NCI-H1105 treated with DMSO at 0.1 percent for 48 hours (cell line): ENCODE data around the gene PHF20.
"Not testable (repeated sequence)": the region's sequence is repeated elsewhere in the genome, so short reads cannot be mapped to it uniquely, and the experiment has no call there.

ENCODE experiments used
- DNase-seq: peaks from one replicate; lab custom pipeline; 2025; lab: John Stamatoyannopoulos, UW

Gene PHF20

GRCh38 chr20:35776513-35777101 is 4.8 kb downstream of the PHF20 start:
- DNase-seq: peak; percentile 63

- not testable (repeated sequence) for DNase-seq
Measured at GRCh38 chr20:35783811-35784210, 12.0 kb downstream of the PHF20 start.

- DNase-seq: not testable (repeated sequence)
Measured at GRCh38 chr20:35785541-35785940, 13.7 kb downstream of the PHF20 start.

- no peak for DNase-seq
Measured at GRCh38 chr20:35788796-35789195, 17.0 kb downstream of the PHF20 start.

- no peak for DNase-seq
Measured at GRCh38 chr20:35791097-35791496, 19.3 kb downstream of the PHF20 start.

GRCh38 chr20:35791821-35792220 is 20.0 kb downstream of the PHF20 start:
- DNase-seq: no peak

- DNase-seq: no peak
Measured at GRCh38 chr20:35792740-35793139, 20.9 kb downstream of the PHF20 start.

- no peak for DNase-seq
Measured at GRCh38 chr20:35796571-35796970, 24.8 kb downstream of the PHF20 start.

- DNase-seq: no peak
Measured at GRCh38 chr20:35801865-35802264, 30.1 kb downstream of the PHF20 start.

- no peak for DNase-seq
Measured at GRCh38 chr20:35806075-35806474, 34.3 kb downstream of the PHF20 start.

GRCh38 chr20:35807877-35808276 is 36.1 kb downstream of the PHF20 start:
- no peak for DNase-seq

GRCh38 chr20:35820715-35821114 is 48.9 kb downstream of the PHF20 start:
- no peak for DNase-seq

- no peak for DNase-seq
Measured at GRCh38 chr20:35821807-35822242, 50.0 kb downstream of the PHF20 start.

GRCh38 chr20:35823147-35823546 is 51.3 kb downstream of the PHF20 start:
- no peak for DNase-seq

- no peak for DNase-seq
Measured at GRCh38 chr20:35823937-35824336, 52.1 kb downstream of the PHF20 start.

GRCh38 chr20:35826397-35826998 is 54.7 kb downstream of the PHF20 start:
- DNase-seq: no peak

GRCh38 chr20:35828434-35828833 is 56.6 kb downstream of the PHF20 start:
- no peak for DNase-seq

GRCh38 chr20:35828916-35829315 is 57.1 kb downstream of the PHF20 start:
- DNase-seq: no peak

GRCh38 chr20:35830264-35830663 is 58.4 kb downstream of the PHF20 start:
- DNase-seq: no peak

- no peak for DNase-seq
Measured at GRCh38 chr20:35831029-35831428, 59.2 kb downstream of the PHF20 start.

GRCh38 chr20:35831971-35832370 is 60.2 kb downstream of the PHF20 start:
- no peak for DNase-seq

GRCh38 chr20:35833241-35833640 is 61.4 kb downstream of the PHF20 start:
- DNase-seq: no peak

GRCh38 chr20:35837577-35838195 is 65.9 kb downstream of the PHF20 start:
- no peak for DNase-seq

GRCh38 chr20:35838205-35838604 is 66.4 kb downstream of the PHF20 start:
- no peak for DNase-seq
